Ovary (tissue), 9 donors: ENCODE results near the gene SIGLEC15. TPM values are rescaled to one million over a fixed set of nuclear protein-coding genes. Genes with fewer than 3 reads are reported as not detected.

Source experiments
- DNase-seq, 5 donors: peaks; one replicate each; pipeline ENCODE4 v3.0.0-alpha.2; 2019 to 2020
- H3K27ac ChIP-seq, 2 donors: fragments of 200-600 bp; one replicate each; pipeline versions ENCODE4 v1.5.1 to v1.8.0; 2019 to 2022
- H3K27me3 ChIP-seq: fragments of 200-600 bp; one replicate; pipeline ENCODE4 v1.8.0; 2022
- H3K36me3 ChIP-seq: fragments of 200-600 bp; sonication (generic); one replicate; pipeline ENCODE4 v1.5.1; 2019
- H3K4me1 ChIP-seq: one replicate; pipeline ENCODE4 v1.8.1; 2013; ENCODE audit warnings: mild to moderate bottlenecking, moderate library complexity; ENCODE audit not compliant: insufficient read depth
- H3K4me3 ChIP-seq: fragments of 200-600 bp; sonication (generic); one replicate; pipeline ENCODE4 v1.5.1; 2017
- H3K9me3 ChIP-seq, 2 donors: fragments of 200-600 bp in 1 of 2; sonication (generic) in 1 of 2; one replicate each; pipeline versions ENCODE4 v1.5.1 to v1.8.1; 2013 to 2019; ENCODE audit warnings: mild to moderate bottlenecking in 1 of 2, moderate library complexity in 1 of 2
- EP300 ChIP-seq: sonication (generic); formaldehyde crosslinking; IDR thresholded peaks from one replicate; pipeline ENCODE4 v1.6.1; 2017; ENCODE audit warnings: antibody characterized with exemption
- POLR2A ChIP-seq: fragments of 450-650 bp; IDR thresholded peaks from one replicate; pipeline ENCODE4 v1.6.1; 2017; ENCODE audit warnings: antibody characterized with exemption, mild to moderate bottlenecking, moderate library complexity
- WGBS, 3 donors: extraction: QIAGEN DNeasy Blood & Tissue Kit in 1 of 3; methylation state at CpG; one replicate each; pipeline versions ENCODE4 v1.1.5 to v1.1.7; 2013 to 2017; 5-methylcytosine and 5-hydroxymethylcytosine counted together
- intact Hi-C, 4 donors: fragments of 100-400 bp; cut with DNase I; formaldehyde crosslinking; loops; one replicate each; pipeline versions ENCODE4 v1.11.0 to v1.15.1; 2022 to 2023
- polyA plus RNA-seq, 2 donors: library from polyadenylated mRNA; stranded (reverse); fragments of 200-250 nt in 1 of 2; fragments of 350-450 nt in 1 of 2; fragmentation: Illumina TruSeq in 1 of 2; extraction: RNeasy Lipid Tissue Mini Kit (QIAGEN cat#74804) in 1 of 2; gene quantifications; one replicate each; pipeline ENCODE4 v1.2.3, GENCODE V29; 2013 to 2014
- total RNA-seq, 7 donors: library from RNA; depleted of rRNA in 2 of 7; stranded (reverse); fragments of >200 nt in 2 of 7; fragmentation: NEBNext Ultra II Directional in 3 of 7; extraction: Animal tissue kit (Norgen Biotek cat#: 25700) in 3 of 7; gene quantifications; one replicate each; pipeline versions ENCODE4 v1.1.0 to v1.2.4, GENCODE V29; 2016 to 2023
- TF ChIP-seq, protein P1 (sequence below), 3 donors: fragments of 450-650 bp in 2 of 3; fragments of 200-600 bp in 1 of 3; IDR thresholded peaks; one replicate each; pipeline versions ENCODE4 v1.5.1 to v1.8.0; 2016 to 2022; ENCODE audit warnings: antibody characterized with exemption in 3 of 3, mild to moderate bottlenecking in 1 of 3
- donor health status: DM: no; HTN: no; CAD: no; lungs with moderate emphysema.
- donor health status: DM: no; HTN: no; CAD: no.
- donor health status: Bipolar disorder and iron deficiency.
- donor health status: DM: yes; HTN: yes; CAD: no.
- donor health status: DM: no; HTN: no; CAD: no.
- donor health status: DM: yes; HTN: yes; CAD: no.

The SIGLEC15 gene
- total and polyA plus RNA-seq, 9 donors: 0.05 to 1.4 (median 0.21) TPM; not detected in 3

GRCh38 chr18:45782662-45783061 lies 42.8 kb upstream of the SIGLEC15 start:
- TF ChIP-seq EP300: no peak
- TF ChIP-seq POLR2A: no peak
- TF ChIP-seq, protein P1, sequence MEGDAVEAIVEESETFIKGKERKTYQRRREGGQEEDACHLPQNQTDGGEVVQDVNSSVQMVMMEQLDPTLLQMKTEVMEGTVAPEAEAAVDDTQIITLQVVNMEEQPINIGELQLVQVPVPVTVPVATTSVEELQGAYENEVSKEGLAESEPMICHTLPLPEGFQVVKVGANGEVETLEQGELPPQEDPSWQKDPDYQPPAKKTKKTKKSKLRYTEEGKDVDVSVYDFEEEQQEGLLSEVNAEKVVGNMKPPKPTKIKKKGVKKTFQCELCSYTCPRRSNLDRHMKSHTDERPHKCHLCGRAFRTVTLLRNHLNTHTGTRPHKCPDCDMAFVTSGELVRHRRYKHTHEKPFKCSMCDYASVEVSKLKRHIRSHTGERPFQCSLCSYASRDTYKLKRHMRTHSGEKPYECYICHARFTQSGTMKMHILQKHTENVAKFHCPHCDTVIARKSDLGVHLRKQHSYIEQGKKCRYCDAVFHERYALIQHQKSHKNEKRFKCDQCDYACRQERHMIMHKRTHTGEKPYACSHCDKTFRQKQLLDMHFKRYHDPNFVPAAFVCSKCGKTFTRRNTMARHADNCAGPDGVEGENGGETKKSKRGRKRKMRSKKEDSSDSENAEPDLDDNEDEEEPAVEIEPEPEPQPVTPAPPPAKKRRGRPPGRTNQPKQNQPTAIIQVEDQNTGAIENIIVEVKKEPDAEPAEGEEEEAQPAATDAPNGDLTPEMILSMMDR (IDR thresholded peaks at IDR 0.05): no peak
- Histone ChIP-seq H3K4me1 (no peaks in the 10 kb centered on the region), H3K27me3 (no peaks in the 10 kb centered on the region), H3K9me3 (no peaks in the 10 kb centered on the region), H3K36me3 (no peaks in the 10 kb centered on the region), H3K27ac (no peak overlapping the region), H3K4me3 (no peak overlapping the region)
- intact Hi-C loops: no loop called here
- DNase-seq: no peak
- WGBS, 3 donors: 47 to 59% (median 55%) methylated on average over 1 of the region's 1 CpG

DNA sequence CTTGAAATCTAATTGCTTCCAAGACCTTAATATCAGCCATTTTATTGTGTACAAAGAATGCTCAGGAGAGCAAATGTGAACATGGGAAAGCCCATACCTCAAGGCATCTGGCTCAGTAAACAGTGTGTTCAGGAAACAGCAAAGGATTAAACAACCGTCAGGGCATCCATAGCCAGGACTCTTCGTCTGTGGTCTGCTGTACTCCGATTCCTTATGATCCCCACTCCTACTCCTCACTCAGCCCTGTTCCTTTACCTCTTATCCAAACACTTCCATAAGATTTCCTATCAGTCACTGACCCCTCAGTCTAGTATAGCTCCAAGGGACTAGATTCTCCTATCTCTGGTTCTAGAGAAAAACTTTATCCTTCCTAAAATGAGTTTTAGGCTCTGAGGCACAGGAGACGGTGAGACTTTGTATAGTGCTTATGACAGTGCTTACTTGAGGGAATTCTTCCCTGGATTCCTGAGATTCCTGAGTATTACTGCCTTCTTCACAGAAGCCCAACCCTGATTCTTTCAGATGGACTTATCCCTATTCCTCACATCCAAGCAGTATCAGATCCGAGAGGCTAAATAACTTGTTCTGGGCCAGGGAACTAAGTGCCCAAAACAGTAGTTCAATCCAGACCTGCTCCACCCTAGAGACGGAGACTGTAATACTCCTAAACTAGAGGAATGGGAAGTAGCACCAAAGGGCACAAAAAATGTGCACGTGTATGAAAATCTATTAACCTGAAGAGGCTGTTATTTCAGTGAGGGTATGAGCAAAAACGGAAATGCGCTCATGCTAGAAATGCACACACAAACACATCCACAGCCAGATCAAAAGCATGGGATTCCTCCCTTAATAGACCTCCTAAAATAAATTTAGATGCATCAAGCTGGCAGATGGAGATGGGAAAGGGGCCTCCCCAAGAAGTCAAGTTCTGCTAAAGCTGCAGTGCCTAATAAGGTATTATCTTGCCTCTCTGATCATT lies 42.1 kb upstream of the SIGLEC15 start:
- no peak overlapping the region for H3K4me3 ChIP-seq
- TF ChIP-seq EP300: no peak
- TF ChIP-seq, protein P1 (IDR thresholded peaks at IDR 0.05): no peak
- TF ChIP-seq POLR2A: no peak
- no peaks in the 10 kb centered on the region for H3K36me3 ChIP-seq
- WGBS, 3 donors: 48 to 60% (median 53%) methylated on average over 9 of the region's 9 CpGs
- intact Hi-C loops: no loop called here
- no peaks in the 10 kb centered on the region for H3K4me1 ChIP-seq
- DNase-seq: no peak
- no peaks in the 10 kb centered on the region for H3K27me3 ChIP-seq
- H3K9me3 ChIP-seq: no peaks in the 10 kb centered on the region
- H3K27ac ChIP-seq: no peak overlapping the region

DNA sequence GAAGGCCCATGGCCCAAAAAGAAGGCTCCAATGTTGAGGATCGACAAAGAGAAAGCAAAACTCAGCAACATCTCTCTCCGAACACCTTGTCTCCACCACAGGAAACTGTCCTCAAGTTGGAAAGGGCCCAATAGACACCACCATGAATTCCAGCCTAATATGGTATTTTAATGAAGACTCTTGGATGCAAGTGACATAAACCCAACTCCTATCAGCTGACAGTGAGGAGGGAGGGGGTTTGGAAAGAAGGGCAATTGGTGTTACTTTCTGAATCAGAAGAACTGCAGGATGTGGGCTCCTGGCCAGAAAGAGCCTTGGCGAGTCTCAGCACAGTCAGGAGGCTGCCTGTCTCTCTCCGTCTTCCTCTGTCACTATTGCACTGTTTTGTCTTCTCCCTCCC lies 40.3 kb upstream of the SIGLEC15 start:
- H3K36me3 ChIP-seq: no peaks in the 10 kb centered on the region
- intact Hi-C loops: no loop called here
- DNase-seq: no peak
- no peaks in the 10 kb centered on the region for H3K27me3 ChIP-seq
- no peak overlapping the region for H3K27ac ChIP-seq
- H3K9me3 ChIP-seq: no peaks in the 10 kb centered on the region
- TF ChIP-seq POLR2A (no peak), EP300 (no peak)
- TF ChIP-seq, protein P1 (IDR thresholded peaks at IDR 0.05): no peak
- WGBS, 3 donors: 46 to 69% (median 67%) methylated on average over 4 of the region's 4 CpGs
- no peaks in the 10 kb centered on the region for H3K4me1 ChIP-seq
- H3K4me3 ChIP-seq: no peak overlapping the region

DNA sequence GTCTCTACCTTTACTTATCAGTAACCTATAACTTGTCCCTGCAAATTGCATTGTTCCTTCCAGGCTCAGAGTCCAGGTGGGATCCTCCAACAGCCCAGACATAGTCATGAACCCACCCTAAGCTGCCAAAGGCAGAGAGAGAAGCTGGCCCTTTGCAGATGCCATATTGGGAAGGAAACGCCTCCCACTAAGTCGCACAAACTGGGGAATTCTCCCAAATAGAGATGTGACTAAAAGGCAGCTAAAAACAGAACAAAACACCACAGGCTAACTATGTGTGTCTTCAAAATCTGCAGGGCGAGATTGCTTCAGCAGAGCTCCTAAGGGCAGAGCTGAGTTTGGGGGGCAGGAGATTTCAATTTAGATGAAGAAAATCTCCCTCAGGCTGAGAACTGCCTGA lies 38.5 kb upstream of the SIGLEC15 start:
- TF ChIP-seq, protein P1 (IDR thresholded peaks at IDR 0.05): no peak
- TF ChIP-seq EP300 (no peak), POLR2A (no peak)
- no peak for DNase-seq
- no peaks in the 10 kb centered on the region for H3K27me3 ChIP-seq
- H3K4me3 ChIP-seq: no peak overlapping the region
- no peaks in the 10 kb centered on the region for H3K9me3 ChIP-seq
- intact Hi-C loops: no loop called here
- no peak overlapping the region for H3K27ac ChIP-seq
- WGBS, 3 donors: 89 to 90% (median 90%) methylated on average over 3 of the region's 3 CpGs
- no peaks in the 10 kb centered on the region for H3K4me1 ChIP-seq
- H3K36me3 ChIP-seq: no peaks in the 10 kb centered on the region
